ENCODE measurements around the gene CMKLR1.

The CMKLR1 gene

GRCh38 chr12:108335349-108336119, 3.6 kb downstream of the CMKLR1 start:
- DNase-seq, result no peak

GRCh38 chr12:108333898-108334699, 5.0 kb downstream of the CMKLR1 start:
- DNase-seq, result no peak

- DNase-seq, result no peak
Observed at GRCh38 chr12:108332791-108333382, 6.2 kb downstream of the CMKLR1 start.

GRCh38 chr12:108328420-108328819, 10.7 kb downstream of the CMKLR1 start:
- DNase-seq, result no peak

GRCh38 chr12:108327621-108328344, 11.3 kb downstream of the CMKLR1 start:
- no peak for DNase-seq

GRCh38 chr12:108326254-108326750, 12.8 kb downstream of the CMKLR1 start:
- no peak for DNase-seq

GRCh38 chr12:108325549-108325948, 13.6 kb downstream of the CMKLR1 start:
- no peak for DNase-seq

- DNase-seq, result no peak
Observed at GRCh38 chr12:108325018-108325358, 14.1 kb downstream of the CMKLR1 start.

GRCh38 chr12:108324351-108325017, 14.6 kb downstream of the CMKLR1 start:
- DNase-seq, result no peak

- no peak for DNase-seq
Observed at GRCh38 chr12:108323581-108323980, 15.5 kb downstream of the CMKLR1 start.

- DNase-seq, result no peak
Observed at GRCh38 chr12:108322998-108323397, 16.1 kb downstream of the CMKLR1 start.

GRCh38 chr12:108321688-108322087, 17.4 kb downstream of the CMKLR1 start:
- no peak for DNase-seq

GRCh38 chr12:108320507-108321293, 18.4 kb downstream of the CMKLR1 start:
- DNase-seq, result no peak

- DNase-seq, result no peak
Observed at GRCh38 chr12:108319277-108320234, 19.6 kb downstream of the CMKLR1 start.

- no peak for DNase-seq
Observed at GRCh38 chr12:108318472-108319275, 20.4 kb downstream of the CMKLR1 start.

- no peak for DNase-seq
Observed at GRCh38 chr12:108317308-108318234, 21.5 kb downstream of the CMKLR1 start.

GRCh38 chr12:108316176-108317086, 22.7 kb downstream of the CMKLR1 start:
- no peak for DNase-seq
